Sigmoid colon (tissue), 4 donors: ENCODE data around the gene NDE1.

Experiments
- EP300 ChIP-seq, 4 donors: sonication (generic); formaldehyde crosslinking; IDR thresholded peaks; one replicate each; pipeline ENCODE4 v1.6.1; 2017; ENCODE audit warnings: antibody characterized with exemption in 4 of 4
- POLR2A ChIP-seq, 2 donors: fragments of 450-650 bp; IDR thresholded peaks; one replicate each; pipeline ENCODE4 v1.6.1; 2016; ENCODE audit warnings: antibody characterized with exemption in 2 of 2, mild to moderate bottlenecking in 2 of 2, moderate library complexity in 2 of 2
- POLR2AphosphoS5 ChIP-seq, 4 donors: sonication (generic); formaldehyde crosslinking; IDR thresholded peaks; one replicate each; pipeline ENCODE4 v1.6.1; 2017; ENCODE audit warnings: antibody characterized with exemption in 4 of 4
- TF ChIP-seq, protein P1 (sequence below), 4 experiments: fragments of 450-650 bp in 3 of 4; fragments of 200-600 bp in 1 of 4; IDR thresholded peaks; one replicate each; pipeline ENCODE4 v1.5.1; 2016 to 2019; ENCODE audit warnings: antibody characterized with exemption in 4 of 4, mild to moderate bottlenecking in 3 of 4, moderate library complexity in 2 of 4

DNA sequence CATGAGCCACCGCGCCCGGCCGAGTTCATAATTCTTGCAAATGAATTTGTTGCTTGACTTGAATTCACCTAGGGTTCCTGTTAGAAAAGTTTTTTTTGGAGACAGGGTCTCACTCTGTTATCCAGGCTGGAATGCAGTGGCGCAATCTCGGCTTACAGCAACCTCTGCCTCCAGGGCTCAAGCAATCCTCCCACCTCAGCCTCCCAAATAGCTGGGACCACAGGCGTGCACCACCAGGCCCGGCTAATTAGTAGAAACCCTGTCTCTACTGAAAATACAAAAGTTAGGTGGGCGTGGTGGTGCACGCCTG, 107.0 kb downstream of the NDE1 start:
- TF ChIP-seq, protein P1, sequence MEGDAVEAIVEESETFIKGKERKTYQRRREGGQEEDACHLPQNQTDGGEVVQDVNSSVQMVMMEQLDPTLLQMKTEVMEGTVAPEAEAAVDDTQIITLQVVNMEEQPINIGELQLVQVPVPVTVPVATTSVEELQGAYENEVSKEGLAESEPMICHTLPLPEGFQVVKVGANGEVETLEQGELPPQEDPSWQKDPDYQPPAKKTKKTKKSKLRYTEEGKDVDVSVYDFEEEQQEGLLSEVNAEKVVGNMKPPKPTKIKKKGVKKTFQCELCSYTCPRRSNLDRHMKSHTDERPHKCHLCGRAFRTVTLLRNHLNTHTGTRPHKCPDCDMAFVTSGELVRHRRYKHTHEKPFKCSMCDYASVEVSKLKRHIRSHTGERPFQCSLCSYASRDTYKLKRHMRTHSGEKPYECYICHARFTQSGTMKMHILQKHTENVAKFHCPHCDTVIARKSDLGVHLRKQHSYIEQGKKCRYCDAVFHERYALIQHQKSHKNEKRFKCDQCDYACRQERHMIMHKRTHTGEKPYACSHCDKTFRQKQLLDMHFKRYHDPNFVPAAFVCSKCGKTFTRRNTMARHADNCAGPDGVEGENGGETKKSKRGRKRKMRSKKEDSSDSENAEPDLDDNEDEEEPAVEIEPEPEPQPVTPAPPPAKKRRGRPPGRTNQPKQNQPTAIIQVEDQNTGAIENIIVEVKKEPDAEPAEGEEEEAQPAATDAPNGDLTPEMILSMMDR (IDR thresholded peaks at IDR 0.05) = no peak
- TF ChIP-seq POLR2AphosphoS5 (IDR thresholded peaks at IDR 0.05) (no peak), POLR2A (IDR thresholded peaks at IDR 0.05) (no peak), EP300 (IDR thresholded peaks at IDR 0.05) (no peak)
